Pancreas (tissue), 10 donors: ENCODE measurements around the gene VILL. TPM values are rescaled to one million over a fixed set of nuclear protein-coding genes. Genes with fewer than 3 reads are reported as not detected.
A peak's percentile ranks its signal among the peaks of the same experiment; 100 is the strongest.

Experiments
- ATAC-seq, 4 donors: fragments of 200-7000 bp; cut with Tn5 transposase; one replicate each; pipeline versions ENCODE4 v1.8.0 to v1.9.1; 2020; ENCODE audit warnings: mild to moderate bottlenecking in 4 of 4, moderate library complexity in 4 of 4
- DNase-seq, 6 donors: peaks; one replicate each; pipeline ENCODE4 v3.0.0-alpha.2; 2020
- FAIRE-seq: peaks from 2 replicates; lab custom pipeline; 2012; peaks lifted over from hg19 to GRCh38; lab: Jason Lieb, UNC
- H3K27ac ChIP-seq, 4 donors: fragments of 200-600 bp; sonication (generic); 1 replicate in 3 of 4; 2 replicates in 1 of 4; pipeline versions ENCODE4 v1.5.0 to v1.8.0; 2020
- H3K27me3 ChIP-seq, 4 donors: fragments of 200-600 bp; one replicate each; pipeline ENCODE4 v1.8.0; 2021
- H3K36me3 ChIP-seq, 3 donors: fragments of 200-600 bp; sonication (generic) in 1 of 3; one replicate each; pipeline versions ENCODE4 v1.5.0 to v1.8.0; 2020 to 2021
- H3K4me1 ChIP-seq, 3 donors: fragments of 200-600 bp; one replicate each; pipeline ENCODE4 v1.8.0; 2021
- H3K4me3 ChIP-seq, 4 donors: fragments of 200-600 bp; sonication (generic) in 2 of 4; one replicate each; pipeline versions ENCODE4 v1.5.0 to v1.8.0; 2020 to 2021
- H3K9me3 ChIP-seq, 4 donors: fragments of 200-600 bp; one replicate each; pipeline ENCODE4 v1.8.0; 2021
- WGBS, 2 donors: extraction: QIAGEN DNeasy Blood & Tissue Kit; methylation state at CpG; one replicate each; pipeline ENCODE4 v1.1.7; 2013; 5-methylcytosine and 5-hydroxymethylcytosine counted together
- intact Hi-C, 3 donors: fragments of 100-400 bp; cut with DNase I; formaldehyde crosslinking; loops; one replicate each; pipeline versions ENCODE4 v1.11.1 to v1.14.2; 2022
- polyA plus RNA-seq, 2 donors: library from polyadenylated mRNA; stranded (reverse); fragments of 200-250 nt; gene quantifications; one replicate each; pipeline ENCODE4 v1.2.3, GENCODE V29; 2013
- total RNA-seq, 6 donors: library from RNA; stranded (reverse); fragmentation: NEBNext Ultra II Directional in 4 of 6; extraction: Animal tissue kit (Norgen Biotek cat#: 25700) in 4 of 6; gene quantifications; one replicate each; pipeline versions ENCODE4 v1.2.1 to v1.2.4, GENCODE V29; 2021 to 2023
- TF ChIP-seq, protein P1 (sequence below), 4 donors: fragments of 200-600 bp; sonication (generic) in 3 of 4; IDR thresholded peaks; one replicate each; pipeline versions ENCODE4 v1.5.0 to v1.8.0; 2021; ENCODE audit warnings: antibody characterized with exemption in 4 of 4
- donor health status: healthy with polysubstance abuse.
- donor health status: DM: no; HTN: no; CAD: no; lungs with moderate emphysema.
- donor health status: DM: no; HTN: no; CAD: no.
- donor health status: control.
- donor health status: control.
- donor health status: Bipolar disorder and iron deficiency.
- donor health status: DM: yes; HTN: yes; CAD: no.
- donor health status: DM: no; HTN: no; CAD: no.
- donor health status: DM: no; HTN: no; CAD: no.
- donor health status: DM: yes; HTN: yes; CAD: no.

The VILL gene
- total and polyA plus RNA-seq, 8 donors = 1.2 to 7.0 (median 3.8) TPM

DNA sequence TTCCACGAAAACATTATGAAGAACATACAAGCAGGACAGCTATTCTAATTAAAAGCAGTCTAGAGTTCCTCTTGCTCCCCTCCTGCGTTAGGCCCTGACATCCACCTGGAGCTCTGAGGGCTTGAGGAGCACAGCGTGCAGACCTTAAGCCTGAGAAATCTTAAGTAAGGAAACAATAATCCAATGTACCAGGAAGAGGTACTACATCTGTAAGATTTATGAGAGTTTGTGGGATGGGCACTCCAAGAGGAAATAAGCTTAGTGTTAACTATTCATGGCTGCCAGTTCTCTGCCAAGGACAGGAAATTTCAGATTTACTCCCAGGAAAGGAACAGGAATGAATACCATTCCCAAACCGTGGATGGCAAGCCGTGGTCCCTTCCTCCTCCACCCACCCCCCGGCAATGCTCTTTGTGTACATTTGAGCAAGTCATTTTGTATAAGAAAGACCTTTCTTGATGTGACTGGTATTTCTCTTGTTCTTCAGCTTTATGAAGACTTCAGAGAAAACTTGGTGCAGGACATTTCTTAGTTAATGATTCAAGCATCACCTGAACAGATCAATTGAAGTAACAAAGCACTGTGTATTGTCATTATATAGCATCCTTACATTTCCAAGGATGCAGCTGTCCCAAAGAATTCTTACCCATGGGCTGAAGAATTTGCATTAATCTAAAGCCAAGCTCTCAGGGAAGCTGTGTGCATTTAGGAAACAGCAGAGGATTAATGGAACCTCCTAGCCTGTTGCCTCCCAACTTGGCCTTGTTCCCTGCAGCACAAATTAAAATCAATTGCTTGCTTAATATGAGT, 28.8 kb upstream of the VILL start:
- ATAC-seq (peak in 1 of 4 donors; percentile 8), FAIRE-seq (no peak), DNase-seq (no peak)
- Histone ChIP-seq H3K4me1 (peaks cover 0 to 32% (median 32%) of the 10 kb centered on the region in 3 donors), H3K36me3 (no peaks in the 10 kb centered on the region), H3K4me3 (no peak overlapping the region), H3K27me3 (no peaks in the 10 kb centered on the region), H3K9me3 (no peaks in the 10 kb centered on the region), H3K27ac (peak overlapping the region in 2 of 4 donors; percentile 41 to 44)
- 58 to 67% methylated on average over 6 of the region's 6 CpGs for WGBS, 2 donors
- intact Hi-C loops = loop anchor here in 1 of 3 donors (10.0 kb wide), 1 partner anchor 107 kb away; no protein-coding TSS in a partner anchor
- TF ChIP-seq, protein P1, sequence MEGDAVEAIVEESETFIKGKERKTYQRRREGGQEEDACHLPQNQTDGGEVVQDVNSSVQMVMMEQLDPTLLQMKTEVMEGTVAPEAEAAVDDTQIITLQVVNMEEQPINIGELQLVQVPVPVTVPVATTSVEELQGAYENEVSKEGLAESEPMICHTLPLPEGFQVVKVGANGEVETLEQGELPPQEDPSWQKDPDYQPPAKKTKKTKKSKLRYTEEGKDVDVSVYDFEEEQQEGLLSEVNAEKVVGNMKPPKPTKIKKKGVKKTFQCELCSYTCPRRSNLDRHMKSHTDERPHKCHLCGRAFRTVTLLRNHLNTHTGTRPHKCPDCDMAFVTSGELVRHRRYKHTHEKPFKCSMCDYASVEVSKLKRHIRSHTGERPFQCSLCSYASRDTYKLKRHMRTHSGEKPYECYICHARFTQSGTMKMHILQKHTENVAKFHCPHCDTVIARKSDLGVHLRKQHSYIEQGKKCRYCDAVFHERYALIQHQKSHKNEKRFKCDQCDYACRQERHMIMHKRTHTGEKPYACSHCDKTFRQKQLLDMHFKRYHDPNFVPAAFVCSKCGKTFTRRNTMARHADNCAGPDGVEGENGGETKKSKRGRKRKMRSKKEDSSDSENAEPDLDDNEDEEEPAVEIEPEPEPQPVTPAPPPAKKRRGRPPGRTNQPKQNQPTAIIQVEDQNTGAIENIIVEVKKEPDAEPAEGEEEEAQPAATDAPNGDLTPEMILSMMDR (IDR thresholded peaks at IDR 0.05) = no peak

DNA sequence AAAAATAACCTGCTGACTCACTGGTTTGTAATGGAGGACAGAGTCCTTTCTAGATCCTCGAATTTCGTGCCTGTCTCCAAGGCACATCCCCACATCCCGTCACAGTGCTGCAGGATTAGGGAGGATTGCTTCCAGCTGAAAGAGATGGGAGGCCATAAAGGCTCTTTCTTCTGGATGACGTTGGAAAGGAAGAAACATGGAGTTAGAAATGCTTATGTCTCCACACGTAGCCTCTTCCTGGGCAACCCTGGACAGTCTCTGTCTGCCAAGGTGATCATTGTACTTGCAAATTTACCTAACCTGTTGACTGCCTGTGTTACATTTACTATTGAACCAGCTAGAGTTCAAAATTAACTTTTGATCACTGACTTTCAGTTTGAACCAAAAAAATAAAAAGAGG, 27.6 kb upstream of the VILL start:
- Histone ChIP-seq H3K27ac (peak overlapping the region in 2 of 4 donors; percentile 65 to 72), H3K36me3 (no peaks in the 10 kb centered on the region), H3K9me3 (no peaks in the 10 kb centered on the region), H3K27me3 (no peaks in the 10 kb centered on the region), H3K4me1 (peaks cover 3 to 32% (median 32%) of the 10 kb centered on the region in 3 donors), H3K4me3 (no peak overlapping the region)
- no peak for ATAC-seq
- TF ChIP-seq, protein P1 (IDR thresholded peaks at IDR 0.05) = no peak
- WGBS, 2 donors = 59 to 65% methylated on average over 5 of the region's 5 CpGs
- intact Hi-C loops = loop anchor here in 1 of 3 donors (10.0 kb wide), 1 partner anchor 108 kb away; no protein-coding TSS in a partner anchor
- DNase-seq = no peak
- FAIRE-seq = no peak

DNA sequence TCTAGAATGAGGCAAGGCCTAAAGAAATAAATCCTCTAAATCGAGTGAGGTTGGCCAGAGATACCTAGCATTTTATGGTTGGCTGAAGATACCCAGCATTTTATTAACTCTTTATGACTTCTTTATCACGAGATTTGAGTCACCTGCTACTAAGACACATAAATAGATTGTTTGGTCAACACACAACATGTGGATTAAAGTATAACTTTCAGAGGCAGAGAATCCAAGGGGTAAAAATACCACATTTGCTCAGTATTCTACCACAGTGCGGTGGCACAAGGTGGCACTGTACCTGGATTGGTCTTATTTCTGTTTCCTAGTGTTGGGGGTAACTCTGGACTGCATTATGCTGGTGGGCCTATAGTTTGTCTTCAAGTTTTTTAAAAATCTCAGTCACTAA, 27.0 kb upstream of the VILL start:
- H3K9me3 ChIP-seq = no peaks in the 10 kb centered on the region
- 45 to 47% methylated on average over 3 of the region's 3 CpGs for WGBS, 2 donors
- intact Hi-C loops = loop anchor here in 1 of 3 donors (10.0 kb wide), 1 partner anchor 109 kb away; no protein-coding TSS in a partner anchor
- H3K36me3 ChIP-seq = no peaks in the 10 kb centered on the region
- peak overlapping the region in 2 of 4 donors; percentile 65 to 72 for H3K27ac ChIP-seq
- TF ChIP-seq, protein P1 (IDR thresholded peaks at IDR 0.05) = no peak
- FAIRE-seq = no peak
- peaks cover 3 to 32% (median 32%) of the 10 kb centered on the region in 3 donors for H3K4me1 ChIP-seq
- no peak for DNase-seq
- no peak overlapping the region for H3K4me3 ChIP-seq
- H3K27me3 ChIP-seq = no peaks in the 10 kb centered on the region
- ATAC-seq = peak in 1 of 4 donors; percentile 17

DNA sequence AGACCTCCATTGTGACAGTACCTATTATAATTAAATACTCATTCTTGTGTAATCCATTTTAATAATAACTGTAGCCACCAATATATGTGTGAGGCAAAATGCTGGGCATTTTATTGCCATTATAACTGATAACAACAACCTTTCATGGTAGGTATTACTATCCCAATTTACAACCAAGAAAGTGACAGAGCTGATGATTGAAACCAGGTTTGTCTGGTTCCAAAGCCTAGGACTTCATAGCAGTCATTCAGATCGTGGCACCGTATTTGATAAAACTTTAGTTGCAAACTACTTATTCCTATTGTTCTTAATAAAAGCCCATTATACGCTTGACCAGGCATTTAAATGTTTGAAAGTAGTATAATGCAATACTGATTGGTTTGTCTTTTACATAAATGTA, 26.4 kb upstream of the VILL start:
- H3K4me3 ChIP-seq = peak overlapping the region in 1 of 4 donors; percentile 9
- H3K27ac ChIP-seq = peak overlapping the region in 2 of 4 donors; percentile 65 to 72
- intact Hi-C loops = loop anchor here in 1 of 3 donors (10.0 kb wide), 1 partner anchor 109 kb away; no protein-coding TSS in a partner anchor
- H3K4me1 ChIP-seq = peaks cover 3 to 32% (median 32%) of the 10 kb centered on the region in 3 donors
- H3K27me3 ChIP-seq = no peaks in the 10 kb centered on the region
- TF ChIP-seq, protein P1 (IDR thresholded peaks at IDR 0.05) = no peak
- ATAC-seq (peak in 3 of 4 donors; percentile 6 to 21 (median 11)), DNase-seq (no peak), FAIRE-seq (no peak)
- no peaks in the 10 kb centered on the region for H3K9me3 ChIP-seq
- WGBS, 2 donors = 22 to 23% methylated on average over 3 of the region's 3 CpGs
- H3K36me3 ChIP-seq = no peaks in the 10 kb centered on the region
